HEK293 (cell line): ENCODE measurements around the gene COX10.

Experiments
- TCF7L2 ChIP-seq: IDR thresholded peaks from 2 replicates; pipeline ENCODE4 v1.6.1; 2011; ENCODE audit warnings: low read depth, mild to moderate bottlenecking, inconsistent platforms, low read length, moderate library complexity, borderline replicate concordance
- YY1 ChIP-seq: fragments of 450-650 bp; formaldehyde crosslinking; IDR thresholded peaks from 2 replicates; pipeline ENCODE4 v1.5.1; 2018; ENCODE audit warnings: missing biosample characterization, missing genetic modification characterization
- ZNF112 ChIP-seq: fragments of 450-650 bp; formaldehyde crosslinking; IDR thresholded peaks from 2 replicates; pipeline ENCODE4 v1.5.0; 2017; ENCODE audit warnings: missing biosample characterization, missing genetic modification characterization
- ZNF530 ChIP-seq: fragments of 450-650 bp; formaldehyde crosslinking; IDR thresholded peaks from 2 replicates; pipeline ENCODE4 v1.5.1; 2016; ENCODE audit warnings: low read depth, missing biosample characterization, missing genetic modification characterization
- TF ChIP-seq, protein P1 (sequence below): fragments of 450-650 bp; formaldehyde crosslinking; IDR thresholded peaks from 2 replicates; pipeline ENCODE4 v1.5.1; 2016; ENCODE audit warnings: missing biosample characterization, missing genetic modification characterization
- TF ChIP-seq, protein P2 (sequence below): fragments of 450-650 bp; formaldehyde crosslinking; IDR thresholded peaks from 2 replicates; pipeline ENCODE4 v1.5.1; 2016; ENCODE audit warnings: missing biosample characterization, missing genetic modification characterization
- TF ChIP-seq, protein P3 (sequence below): fragments of 450-650 bp; formaldehyde crosslinking; conservative IDR thresholded peaks from 2 replicates; pipeline ENCODE4 v1.5.1; 2016; ENCODE audit warnings: low read depth, missing biosample characterization, missing genetic modification characterization
- TF ChIP-seq, protein P4 (sequence below): fragments of 450-650 bp; formaldehyde crosslinking; IDR thresholded peaks from 2 replicates; pipeline ENCODE4 v1.5.1; 2016; ENCODE audit warnings: missing biosample characterization, missing genetic modification characterization

DNA sequence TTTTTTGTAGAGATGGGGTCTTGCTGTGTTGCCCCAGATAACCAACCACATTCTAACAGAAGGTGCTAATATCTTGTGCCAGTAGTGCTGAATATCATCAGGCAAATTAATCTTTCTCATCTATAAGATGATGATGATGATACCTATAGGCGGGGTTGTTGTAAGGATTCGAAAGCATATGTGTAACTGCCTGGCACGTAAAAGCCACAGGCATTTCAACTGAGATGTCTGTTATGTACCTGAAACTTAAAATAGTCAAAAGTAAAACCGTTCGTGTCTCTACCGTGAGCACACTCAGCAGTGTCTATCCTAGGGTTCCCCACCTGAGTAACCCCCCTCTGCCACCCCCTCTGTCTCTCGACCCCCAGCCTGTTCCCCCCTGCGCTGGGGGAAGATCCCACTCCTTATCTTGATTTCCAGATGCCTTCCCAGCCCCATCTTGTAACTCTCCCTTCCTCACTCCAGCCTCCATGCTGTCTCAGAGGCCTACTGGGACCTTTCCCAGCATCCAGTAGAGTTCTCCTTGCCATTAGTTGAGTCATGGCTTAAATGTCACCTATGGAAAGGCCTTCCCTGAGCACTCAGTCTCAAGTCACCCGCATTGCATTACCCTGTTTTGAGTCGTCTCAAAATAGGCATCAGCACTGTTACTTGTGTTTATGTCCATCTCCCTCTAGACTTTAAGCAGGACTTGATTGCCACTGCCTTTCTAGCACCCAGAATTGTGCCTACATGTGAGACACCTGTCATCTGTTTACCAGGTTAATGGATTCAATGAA, 133.3 kb downstream of the COX10 start:
- TF ChIP-seq, protein P1, sequence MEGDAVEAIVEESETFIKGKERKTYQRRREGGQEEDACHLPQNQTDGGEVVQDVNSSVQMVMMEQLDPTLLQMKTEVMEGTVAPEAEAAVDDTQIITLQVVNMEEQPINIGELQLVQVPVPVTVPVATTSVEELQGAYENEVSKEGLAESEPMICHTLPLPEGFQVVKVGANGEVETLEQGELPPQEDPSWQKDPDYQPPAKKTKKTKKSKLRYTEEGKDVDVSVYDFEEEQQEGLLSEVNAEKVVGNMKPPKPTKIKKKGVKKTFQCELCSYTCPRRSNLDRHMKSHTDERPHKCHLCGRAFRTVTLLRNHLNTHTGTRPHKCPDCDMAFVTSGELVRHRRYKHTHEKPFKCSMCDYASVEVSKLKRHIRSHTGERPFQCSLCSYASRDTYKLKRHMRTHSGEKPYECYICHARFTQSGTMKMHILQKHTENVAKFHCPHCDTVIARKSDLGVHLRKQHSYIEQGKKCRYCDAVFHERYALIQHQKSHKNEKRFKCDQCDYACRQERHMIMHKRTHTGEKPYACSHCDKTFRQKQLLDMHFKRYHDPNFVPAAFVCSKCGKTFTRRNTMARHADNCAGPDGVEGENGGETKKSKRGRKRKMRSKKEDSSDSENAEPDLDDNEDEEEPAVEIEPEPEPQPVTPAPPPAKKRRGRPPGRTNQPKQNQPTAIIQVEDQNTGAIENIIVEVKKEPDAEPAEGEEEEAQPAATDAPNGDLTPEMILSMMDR: no peak
- TF ChIP-seq, protein P2, sequence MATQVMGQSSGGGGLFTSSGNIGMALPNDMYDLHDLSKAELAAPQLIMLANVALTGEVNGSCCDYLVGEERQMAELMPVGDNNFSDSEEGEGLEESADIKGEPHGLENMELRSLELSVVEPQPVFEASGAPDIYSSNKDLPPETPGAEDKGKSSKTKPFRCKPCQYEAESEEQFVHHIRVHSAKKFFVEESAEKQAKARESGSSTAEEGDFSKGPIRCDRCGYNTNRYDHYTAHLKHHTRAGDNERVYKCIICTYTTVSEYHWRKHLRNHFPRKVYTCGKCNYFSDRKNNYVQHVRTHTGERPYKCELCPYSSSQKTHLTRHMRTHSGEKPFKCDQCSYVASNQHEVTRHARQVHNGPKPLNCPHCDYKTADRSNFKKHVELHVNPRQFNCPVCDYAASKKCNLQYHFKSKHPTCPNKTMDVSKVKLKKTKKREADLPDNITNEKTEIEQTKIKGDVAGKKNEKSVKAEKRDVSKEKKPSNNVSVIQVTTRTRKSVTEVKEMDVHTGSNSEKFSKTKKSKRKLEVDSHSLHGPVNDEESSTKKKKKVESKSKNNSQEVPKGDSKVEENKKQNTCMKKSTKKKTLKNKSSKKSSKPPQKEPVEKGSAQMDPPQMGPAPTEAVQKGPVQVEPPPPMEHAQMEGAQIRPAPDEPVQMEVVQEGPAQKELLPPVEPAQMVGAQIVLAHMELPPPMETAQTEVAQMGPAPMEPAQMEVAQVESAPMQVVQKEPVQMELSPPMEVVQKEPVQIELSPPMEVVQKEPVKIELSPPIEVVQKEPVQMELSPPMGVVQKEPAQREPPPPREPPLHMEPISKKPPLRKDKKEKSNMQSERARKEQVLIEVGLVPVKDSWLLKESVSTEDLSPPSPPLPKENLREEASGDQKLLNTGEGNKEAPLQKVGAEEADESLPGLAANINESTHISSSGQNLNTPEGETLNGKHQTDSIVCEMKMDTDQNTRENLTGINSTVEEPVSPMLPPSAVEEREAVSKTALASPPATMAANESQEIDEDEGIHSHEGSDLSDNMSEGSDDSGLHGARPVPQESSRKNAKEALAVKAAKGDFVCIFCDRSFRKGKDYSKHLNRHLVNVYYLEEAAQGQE: no peak
- no peak for TF ChIP-seq TCF7L2
- no peak for TF ChIP-seq YY1 (tag by site-specific recombination)
- TF ChIP-seq ZNF112 (tag by site-specific recombination): no peak
- TF ChIP-seq, protein P3, sequence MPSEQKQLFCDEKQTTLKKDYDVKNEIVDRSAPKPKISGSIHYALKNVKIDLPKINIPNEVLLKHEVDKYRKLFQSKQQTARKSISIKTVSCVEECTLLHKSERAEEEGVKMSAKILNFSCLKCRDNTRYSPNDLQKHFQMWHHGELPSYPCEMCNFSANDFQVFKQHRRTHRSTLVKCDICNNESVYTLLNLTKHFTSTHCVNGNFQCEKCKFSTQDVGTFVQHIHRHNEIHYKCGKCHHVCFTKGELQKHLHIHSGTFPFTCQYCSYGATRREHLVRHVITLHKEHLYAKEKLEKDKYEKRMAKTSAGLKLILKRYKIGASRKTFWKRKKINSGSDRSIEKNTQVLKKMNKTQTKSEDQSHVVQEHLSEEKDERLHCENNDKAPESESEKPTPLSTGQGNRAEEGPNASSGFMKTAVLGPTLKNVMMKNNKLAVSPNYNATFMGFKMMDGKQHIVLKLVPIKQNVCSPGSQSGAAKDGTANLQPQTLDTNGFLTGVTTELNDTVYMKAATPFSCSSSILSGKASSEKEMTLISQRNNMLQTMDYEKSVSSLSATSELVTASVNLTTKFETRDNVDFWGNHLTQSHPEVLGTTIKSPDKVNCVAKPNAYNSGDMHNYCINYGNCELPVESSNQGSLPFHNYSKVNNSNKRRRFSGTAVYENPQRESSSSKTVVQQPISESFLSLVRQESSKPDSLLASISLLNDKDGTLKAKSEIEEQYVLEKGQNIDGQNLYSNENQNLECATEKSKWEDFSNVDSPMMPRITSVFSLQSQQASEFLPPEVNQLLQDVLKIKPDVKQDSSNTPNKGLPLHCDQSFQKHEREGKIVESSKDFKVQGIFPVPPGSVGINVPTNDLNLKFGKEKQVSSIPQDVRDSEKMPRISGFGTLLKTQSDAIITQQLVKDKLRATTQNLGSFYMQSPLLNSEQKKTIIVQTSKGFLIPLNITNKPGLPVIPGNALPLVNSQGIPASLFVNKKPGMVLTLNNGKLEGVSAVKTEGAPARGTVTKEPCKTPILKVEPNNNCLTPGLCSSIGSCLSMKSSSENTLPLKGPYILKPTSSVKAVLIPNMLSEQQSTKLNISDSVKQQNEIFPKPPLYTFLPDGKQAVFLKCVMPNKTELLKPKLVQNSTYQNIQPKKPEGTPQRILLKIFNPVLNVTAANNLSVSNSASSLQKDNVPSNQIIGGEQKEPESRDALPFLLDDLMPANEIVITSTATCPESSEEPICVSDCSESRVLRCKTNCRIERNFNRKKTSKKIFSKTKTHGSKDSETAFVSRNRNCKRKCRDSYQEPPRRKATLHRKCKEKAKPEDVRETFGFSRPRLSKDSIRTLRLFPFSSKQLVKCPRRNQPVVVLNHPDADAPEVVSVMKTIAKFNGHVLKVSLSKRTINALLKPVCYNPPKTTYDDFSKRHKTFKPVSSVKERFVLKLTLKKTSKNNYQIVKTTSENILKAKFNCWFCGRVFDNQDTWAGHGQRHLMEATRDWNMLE (tag by site-specific recombination): no peak
- TF ChIP-seq, protein P4, sequence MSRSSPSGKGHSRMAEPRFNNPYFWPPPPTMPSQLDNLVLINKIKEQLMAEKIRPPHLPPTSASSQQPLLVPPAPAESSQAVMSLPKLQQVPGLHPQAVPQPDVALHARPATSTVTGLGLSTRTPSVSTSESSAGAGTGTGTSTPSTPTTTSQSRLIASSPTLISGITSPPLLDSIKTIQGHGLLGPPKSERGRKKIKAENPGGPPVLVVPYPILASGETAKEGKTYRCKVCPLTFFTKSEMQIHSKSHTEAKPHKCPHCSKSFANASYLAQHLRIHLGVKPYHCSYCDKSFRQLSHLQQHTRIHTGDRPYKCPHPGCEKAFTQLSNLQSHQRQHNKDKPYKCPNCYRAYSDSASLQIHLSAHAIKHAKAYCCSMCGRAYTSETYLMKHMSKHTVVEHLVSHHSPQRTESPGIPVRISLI (tag by site-specific recombination): no peak
- no peak for TF ChIP-seq ZNF530 (tag by site-specific recombination)
